HG03571 (cell line): ENCODE data around the gene NPSR1.

Source experiments
- ATAC-seq: cut with Tn5 transposase; IDR thresholded peaks from one replicate; pipeline ENCODE4 v1.9.1; 2021; ENCODE audit not compliant: unreplicated experiment

Gene NPSR1

DNA sequence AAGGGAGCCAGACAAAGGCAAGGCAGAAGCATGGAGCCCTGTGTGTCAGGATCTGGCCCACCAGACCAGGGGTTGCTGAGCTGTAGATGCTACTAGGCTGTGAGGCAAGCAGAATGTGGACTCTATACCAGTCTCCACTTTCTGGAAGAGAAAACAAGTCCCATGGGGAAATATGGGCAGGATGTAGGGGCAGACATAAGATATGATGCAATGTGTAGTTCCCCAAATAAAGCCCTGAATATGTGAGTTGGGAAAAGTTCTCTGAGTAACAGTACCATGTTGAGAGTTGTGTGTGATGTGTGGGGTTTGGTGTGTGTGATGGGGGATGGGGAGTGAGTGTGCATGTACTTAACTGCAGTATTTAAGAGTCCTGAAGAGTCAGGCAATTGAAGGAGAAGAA lies 62.3 kb downstream of the NPSR1 start:
- no peak for ATAC-seq

DNA sequence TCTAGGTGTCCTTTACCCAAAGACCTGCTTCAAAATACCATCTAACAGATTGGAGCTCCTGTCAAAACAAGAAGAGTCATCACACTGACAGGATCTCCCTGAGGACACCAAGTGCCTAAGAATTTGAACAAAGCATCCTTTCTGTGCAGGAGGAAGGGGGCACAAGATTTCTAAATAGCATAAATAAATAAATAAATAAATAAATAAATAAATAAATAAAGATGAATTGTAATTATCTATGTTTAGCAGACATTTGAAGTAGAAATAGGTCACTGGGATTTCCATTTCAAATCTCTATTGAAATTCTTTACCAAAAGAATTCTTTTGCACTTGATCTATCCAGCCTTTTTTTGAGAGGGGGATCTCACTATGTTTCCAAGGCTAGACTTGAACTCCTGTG lies 65.3 kb downstream of the NPSR1 start:
- no peak for ATAC-seq

DNA sequence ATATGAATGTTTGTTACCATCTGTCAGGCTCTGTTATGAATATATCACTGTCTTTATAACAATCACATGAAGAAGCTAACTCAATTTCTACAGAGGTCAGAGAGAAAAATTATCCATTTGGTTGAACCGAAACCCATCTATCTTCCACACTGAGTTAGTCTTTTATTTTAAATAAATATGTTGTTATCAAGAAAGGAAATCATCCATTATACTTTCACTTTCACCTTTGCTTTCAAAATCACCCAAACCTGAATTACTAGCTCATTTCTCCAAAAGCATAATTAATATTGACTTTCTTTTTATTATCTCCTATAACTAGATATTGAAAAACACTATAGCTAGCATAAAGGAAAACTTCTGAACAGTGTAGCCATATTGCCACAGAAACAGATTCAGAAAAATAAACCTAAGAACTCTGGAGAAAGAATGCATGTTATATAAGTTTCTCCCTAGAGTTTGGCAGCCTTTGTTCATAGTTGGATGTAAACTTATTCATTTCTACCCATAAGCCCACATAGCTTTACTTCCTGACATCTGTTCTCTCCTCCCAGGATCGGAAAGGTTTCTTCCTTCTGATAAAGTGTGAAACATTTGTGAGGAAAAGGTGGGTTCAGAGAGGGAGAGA lies 66.0 kb downstream of the NPSR1 start:
- no peak for ATAC-seq

DNA sequence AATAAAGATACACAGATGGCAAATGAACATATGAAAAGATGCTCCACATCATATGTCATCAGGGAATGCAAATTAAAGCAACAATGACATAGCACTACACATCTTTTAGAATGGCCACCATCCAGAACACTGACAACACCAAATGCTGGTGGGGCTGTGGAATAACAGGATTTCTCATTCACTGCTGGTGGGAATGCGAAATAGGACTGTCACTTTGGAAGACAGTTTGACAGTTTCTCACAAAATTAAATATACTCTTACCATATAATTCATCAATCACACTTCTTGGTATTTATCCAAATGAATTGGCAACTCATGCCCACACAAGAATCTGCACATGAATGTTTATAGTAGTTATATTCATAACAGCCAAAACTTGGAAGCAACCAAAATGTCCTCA lies 68.2 kb downstream of the NPSR1 start:
- ATAC-seq, result no peak

- ATAC-seq, result no peak
These were observed 69.5 kb downstream of the NPSR1 start for GRCh38 chr7:34727464-34727995.

DNA sequence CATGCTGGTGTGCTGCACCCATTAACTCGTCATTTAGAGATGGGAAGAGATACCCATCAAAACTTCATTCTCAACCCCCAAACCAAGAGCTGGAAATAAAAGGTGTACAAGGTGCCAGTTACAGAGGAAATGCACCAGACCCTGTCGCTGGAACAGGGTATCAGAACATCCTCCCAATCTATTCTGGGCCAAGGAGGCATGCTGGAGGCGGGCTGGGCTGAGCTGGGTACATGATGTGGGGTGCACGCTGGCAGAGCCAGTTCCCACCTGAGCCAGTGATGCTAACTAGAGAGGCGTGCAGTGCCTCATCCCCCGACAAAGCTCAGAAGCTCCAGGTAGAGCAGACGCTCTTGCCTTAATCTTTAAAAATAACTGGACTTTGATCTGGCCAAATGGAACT lies 70.1 kb downstream of the NPSR1 start:
- ATAC-seq, result no peak

GRCh38 chr7:34734771-34735170 lies 76.8 kb downstream of the NPSR1 start:
- no peak for ATAC-seq

DNA sequence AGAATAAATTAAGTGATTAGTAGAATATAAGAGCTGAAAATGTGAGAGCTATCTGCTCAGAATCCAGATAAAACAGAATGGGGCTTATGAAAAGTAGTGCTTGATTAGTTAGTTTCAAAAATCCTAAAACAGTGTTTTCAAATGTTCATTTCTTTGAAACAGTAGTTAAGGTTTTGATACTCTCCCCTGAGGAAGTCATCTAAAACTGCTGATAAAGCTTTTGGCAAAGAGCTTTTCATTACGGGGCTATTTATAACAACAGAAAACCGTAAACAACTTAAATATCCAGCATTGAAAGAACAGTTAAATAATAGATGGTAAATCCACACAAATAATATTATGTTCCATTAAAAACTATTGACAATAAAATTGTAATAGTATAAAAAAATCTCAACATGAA lies 77.5 kb downstream of the NPSR1 start:
- no peak for ATAC-seq

DNA sequence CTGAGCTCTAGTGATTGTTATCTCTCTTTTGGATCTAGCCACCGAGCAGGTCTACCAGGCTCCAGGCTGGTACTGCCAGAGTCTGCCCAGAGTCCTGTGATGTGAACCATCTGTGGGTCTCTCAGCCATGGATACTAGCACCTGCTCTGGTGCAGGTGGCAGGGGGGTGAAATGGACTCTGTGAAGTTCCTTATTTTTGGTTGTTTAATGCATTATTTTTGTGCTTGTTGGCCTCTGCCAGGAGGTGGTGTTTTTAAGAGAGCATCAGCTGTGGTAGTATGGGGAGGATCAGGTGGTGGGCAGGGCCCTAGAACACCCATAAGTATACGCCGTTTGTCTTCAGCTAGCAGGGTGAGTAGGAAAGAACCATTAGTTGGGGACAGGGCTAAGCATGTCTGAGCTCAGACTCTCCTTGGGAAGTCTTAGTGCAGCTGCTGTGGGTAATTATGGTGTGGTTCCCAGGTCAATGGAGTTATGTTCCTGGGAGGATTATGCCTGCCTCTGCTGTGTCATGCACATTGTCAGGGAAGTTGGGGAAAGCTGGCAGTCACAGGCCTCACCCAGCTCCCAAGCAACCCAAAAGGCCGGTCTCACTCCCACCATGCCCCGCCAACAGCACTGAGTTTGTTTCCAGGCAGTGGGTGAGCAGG lies 81.8 kb downstream of the NPSR1 start:
- no peak for ATAC-seq

DNA sequence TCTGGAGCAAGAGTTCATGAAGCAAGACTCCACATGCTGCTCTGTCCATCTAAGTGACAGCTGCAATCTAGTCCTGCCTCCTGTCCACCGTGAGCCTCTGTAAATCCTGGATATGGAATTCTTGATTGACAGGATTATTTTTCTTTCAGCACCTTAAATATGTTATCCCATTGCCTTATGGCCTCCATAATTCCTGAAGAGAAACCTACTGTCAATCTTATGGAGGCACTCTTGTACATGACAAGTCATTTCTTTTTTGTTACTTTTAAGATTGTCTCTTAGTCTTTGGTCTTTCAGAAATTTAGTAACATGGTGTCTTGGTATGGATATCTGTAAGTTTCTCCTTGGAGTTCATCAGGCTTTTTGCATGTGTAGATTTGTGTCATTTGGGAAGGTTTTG lies 82.8 kb downstream of the NPSR1 start:
- ATAC-seq, result no peak

GRCh38 chr7:34747176-34747781 lies 89.3 kb downstream of the NPSR1 start:
- no peak for ATAC-seq

DNA sequence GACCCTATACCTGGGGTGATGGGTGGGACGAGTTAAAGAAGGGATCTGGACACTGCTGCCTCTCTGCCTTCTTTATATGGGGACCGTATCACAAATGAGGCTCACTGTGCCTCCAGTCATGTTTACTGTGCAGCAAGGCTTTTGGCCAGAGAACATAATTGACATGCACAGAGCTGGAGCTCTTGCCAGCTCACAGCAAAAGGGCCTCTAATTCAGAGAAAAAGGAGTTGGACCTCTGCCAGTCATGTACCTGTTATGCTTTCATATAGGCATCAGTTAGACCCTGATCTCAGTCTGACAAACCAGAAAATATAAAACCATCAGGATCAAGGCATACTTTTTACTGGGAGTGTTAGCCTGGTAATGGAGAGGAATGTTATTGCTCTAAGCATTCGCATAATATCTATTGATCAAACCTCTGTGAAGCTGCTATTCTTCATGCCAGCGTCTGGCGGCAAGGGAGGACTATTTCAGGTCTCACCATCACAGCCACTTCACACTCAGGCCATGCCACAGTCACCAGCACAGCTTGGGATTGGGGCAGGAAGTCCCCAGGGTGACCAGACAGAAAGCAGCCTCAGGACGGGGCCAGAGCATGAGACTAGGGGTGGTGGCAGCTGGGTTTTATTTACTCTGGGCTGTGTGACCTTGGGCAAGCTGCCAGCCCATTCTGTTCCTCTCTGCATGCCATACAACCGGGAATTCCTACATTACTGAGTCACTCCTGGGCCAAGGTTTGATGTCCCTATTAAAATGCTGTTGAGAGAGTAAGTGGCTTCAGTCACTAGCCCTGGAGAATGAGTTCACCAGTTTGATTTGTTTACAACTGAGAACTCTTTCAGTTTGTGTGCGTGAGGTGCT lies 90.1 kb downstream of the NPSR1 start:
- no peak for ATAC-seq

DNA sequence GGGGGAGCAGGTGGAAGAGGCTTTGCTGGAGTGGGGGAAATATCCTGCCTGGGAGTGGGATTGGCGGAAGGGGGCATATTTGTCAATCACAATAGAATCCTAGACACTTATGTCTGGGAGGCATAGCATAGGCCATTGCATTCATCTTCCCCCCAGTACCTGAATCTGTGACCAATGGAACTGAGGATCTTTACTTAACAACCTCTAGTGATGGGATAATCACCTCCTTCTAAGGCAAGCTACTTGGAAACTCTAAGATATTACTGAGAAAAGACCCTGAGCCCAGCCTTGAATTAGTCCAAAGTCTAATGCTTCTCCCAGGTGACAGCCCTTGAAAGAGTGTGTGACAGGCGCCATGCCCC lies 90.7 kb downstream of the NPSR1 start:
- ATAC-seq, result no peak

GRCh38 chr7:34749446-34749845 lies 91.4 kb downstream of the NPSR1 start:
- no peak for ATAC-seq

GRCh38 chr7:34750209-34750608 lies 92.2 kb downstream of the NPSR1 start:
- ATAC-seq, result no peak

GRCh38 chr7:34750636-34751035 lies 92.6 kb downstream of the NPSR1 start:
- ATAC-seq, result no peak

DNA sequence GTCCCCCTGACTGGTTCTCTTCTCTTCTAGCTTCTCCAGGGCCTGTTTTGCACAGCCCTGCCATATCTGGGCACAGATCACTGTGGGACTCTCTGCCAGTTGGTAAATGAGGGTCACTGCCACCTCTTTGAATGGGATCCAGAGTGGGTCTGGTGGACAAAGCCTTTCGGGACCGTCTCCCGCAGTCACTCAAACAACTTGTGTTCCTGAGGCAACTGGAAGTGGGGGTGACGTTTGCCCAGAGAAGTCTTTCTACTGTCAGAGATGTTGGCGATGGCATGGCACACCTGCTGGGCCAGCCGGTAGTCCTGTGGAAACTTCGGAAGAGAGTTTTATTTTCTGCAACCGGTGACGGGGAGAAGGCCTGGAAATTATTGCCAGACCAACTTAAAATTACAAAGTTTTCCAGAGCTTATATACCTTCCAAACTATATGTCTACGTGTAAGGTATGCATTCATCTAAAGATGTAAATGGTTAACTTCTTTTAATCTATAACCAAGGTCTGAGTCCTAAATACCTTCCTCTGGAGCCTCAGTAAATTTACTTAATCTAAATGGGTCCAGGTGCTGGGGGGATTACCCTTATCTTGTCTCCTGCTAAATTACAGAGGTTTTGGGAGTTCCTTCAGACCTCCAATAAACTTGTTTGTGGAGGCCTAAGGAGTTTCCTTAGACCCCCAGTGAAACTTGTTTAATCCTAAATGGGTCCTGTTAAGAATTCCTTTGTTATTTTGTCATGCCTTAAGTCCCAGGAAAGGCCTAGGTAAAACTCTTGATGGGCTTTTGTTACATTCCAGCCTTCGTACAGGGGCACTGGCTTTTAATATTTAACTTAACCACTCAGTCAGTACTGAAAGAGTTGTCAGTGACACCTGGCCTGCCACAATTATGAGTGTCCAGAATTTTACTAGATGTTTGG lies 94.0 kb downstream of the NPSR1 start:
- ATAC-seq, result peak; percentile 37

GRCh38 chr7:34752929-34753328 lies 94.9 kb downstream of the NPSR1 start:
- ATAC-seq, result no peak

DNA sequence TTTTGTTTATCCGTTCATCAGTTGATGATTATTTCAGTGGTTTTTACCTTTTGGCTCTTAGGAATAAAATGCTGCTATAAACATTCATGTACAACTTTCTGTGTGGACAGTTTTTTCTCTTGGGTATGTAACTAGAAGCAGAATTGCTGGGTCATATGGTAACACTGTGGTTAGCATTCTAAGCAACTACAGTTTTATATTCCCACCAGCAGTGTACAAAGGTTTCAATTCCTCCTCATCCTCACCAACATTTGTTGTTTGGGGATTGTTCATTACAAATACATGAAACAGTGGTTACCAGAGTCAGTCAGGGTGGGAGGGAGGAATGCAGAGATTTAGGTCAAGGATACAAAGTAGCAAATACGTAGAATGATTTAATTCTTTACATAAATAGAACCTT lies 97.0 kb downstream of the NPSR1 start:
- no peak for ATAC-seq

DNA sequence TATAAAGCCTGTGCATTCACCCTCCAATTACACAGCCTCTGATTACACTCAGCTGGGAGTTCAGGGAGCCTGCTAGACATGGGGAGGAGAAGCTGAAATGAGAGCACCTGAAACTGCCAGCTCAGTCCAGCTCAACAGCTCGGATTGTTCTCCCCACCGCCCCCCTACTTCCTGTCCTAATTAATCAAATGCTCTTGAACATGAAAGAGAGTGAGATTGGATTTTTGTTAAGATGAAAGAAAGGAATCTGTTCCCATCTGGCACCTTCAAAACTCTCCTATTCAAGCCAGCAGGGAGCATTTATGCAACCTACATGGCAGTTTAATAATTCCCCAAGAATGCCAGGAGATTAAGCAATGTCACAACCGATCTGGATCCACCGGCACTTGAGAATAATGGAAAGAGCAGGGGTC lies 98.0 kb downstream of the NPSR1 start:
- no peak for ATAC-seq

DNA sequence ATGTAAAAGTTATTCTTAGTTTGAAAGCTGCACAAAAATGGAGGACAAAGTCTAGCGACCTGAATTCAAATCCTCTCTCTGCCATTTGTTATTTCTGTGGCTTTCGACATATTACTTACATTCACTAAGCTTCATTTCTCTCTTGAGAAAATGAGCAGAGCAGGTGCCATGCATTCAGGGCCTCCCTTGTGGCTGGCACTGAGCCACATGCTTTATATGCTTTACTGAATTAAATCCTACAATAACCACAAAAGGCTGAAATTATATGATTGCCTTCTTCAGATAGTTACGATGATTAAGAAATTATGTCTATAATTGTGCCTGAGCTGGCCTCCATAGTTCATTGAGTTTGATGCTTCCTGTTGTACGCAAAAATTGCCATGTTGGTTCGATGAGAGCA lies 98.7 kb downstream of the NPSR1 start:
- ATAC-seq, result no peak
